Naive thymus-derived CD4-positive, alpha-beta T cell (primary cell): ENCODE measurements around the gene MTHFD1. TPM values are rescaled to one million over a fixed set of nuclear protein-coding genes. Genes with fewer than 3 reads are reported as not detected.

ENCODE experiments used
- ATAC-seq: fragments of 150-1000 bp; cut with Tn5 transposase; 2 replicates; pipeline ENCODE4 v1.10.0; 2021; ENCODE audit warnings: mild to moderate bottlenecking, moderate library complexity
- CTCF ChIA-PET: fragments of 350-600 bp; sonication (Branson Sonifier 250); formaldehyde crosslinking; loops from one replicate; lab custom pipeline; 2021; ENCODE audit warnings: antibody characterized with exemption; lab: Charles Lee
- POLR2A ChIA-PET: fragments of 350-600 bp; sonication (Branson Sonifier 250); formaldehyde crosslinking; loops from one replicate; lab custom pipeline; 2021; ENCODE audit warnings: antibody characterized with exemption, inconsistent platforms; lab: Charles Lee
- DNase-seq, 9 donors: peaks; one replicate each; pipeline versions ENCODE4 v3.0.0 to v3.0.0-alpha.2; 2020 to 2022; ENCODE audit warnings: mixed read lengths in 1 of 9
- H3K27ac ChIP-seq: one replicate; pipeline ENCODE4 v1.7.0; 2013; ENCODE audit warnings: mild to moderate bottlenecking, low read depth, low read length, moderate library complexity
- H3K27me3 ChIP-seq, 2 donors: one replicate each; pipeline ENCODE4 v1.7.0; 2013; ENCODE audit warnings: low read length in 2 of 2, mild to moderate bottlenecking in 2 of 2, moderate library complexity in 2 of 2; ENCODE audit not compliant: control insufficient read depth in 2 of 2, insufficient read depth in 2 of 2
- H3K36me3 ChIP-seq, 3 experiments: 1 replicate in 2 of 3; 2 replicates in 1 of 3; pipeline ENCODE4 v1.7.0; 2013; ENCODE audit warnings: low read length in 3 of 3, mild to moderate bottlenecking in 3 of 3, moderate library complexity in 1 of 3; ENCODE audit not compliant: insufficient read depth in 3 of 3, control insufficient read depth in 2 of 3
- H3K4me1 ChIP-seq, 2 donors: one replicate each; pipeline ENCODE4 v1.7.0; 2013; ENCODE audit warnings: low read length in 2 of 2, mild to moderate bottlenecking in 2 of 2, moderate library complexity in 1 of 2; ENCODE audit not compliant: control insufficient read depth in 2 of 2, insufficient read depth in 2 of 2
- H3K4me3 ChIP-seq: 2 replicates; pipeline ENCODE4 v1.7.0; 2013; ENCODE audit warnings: mild to moderate bottlenecking, low read length
- H3K9me3 ChIP-seq, 3 experiments: 1 replicate in 2 of 3; 2 replicates in 1 of 3; pipeline ENCODE4 v1.7.0; 2013; ENCODE audit warnings: low read length in 3 of 3; ENCODE audit not compliant: control insufficient read depth in 2 of 3
- H3K27ac Mint-ChIP-seq, 9 donors: one replicate each; pipeline ENCODE4 v1.8.0; 2020 to 2022; ENCODE audit warnings: mixed read lengths in 9 of 9, mild to moderate bottlenecking in 8 of 9, moderate library complexity in 5 of 9, inconsistent platforms in 2 of 9
- H3K27me3 Mint-ChIP-seq, 5 donors: one replicate each; pipeline ENCODE4 v1.8.0; 2021 to 2022; ENCODE audit warnings: mixed read lengths in 5 of 5, mild to moderate bottlenecking in 1 of 5
- H3K36me3 Mint-ChIP-seq, 5 donors: one replicate each; pipeline ENCODE4 v1.8.0; 2020 to 2022; ENCODE audit warnings: mixed read lengths in 5 of 5, mild to moderate bottlenecking in 3 of 5, inconsistent platforms in 1 of 5
- H3K4me1 Mint-ChIP-seq, 7 donors: one replicate each; pipeline ENCODE4 v1.8.0; 2020 to 2022; ENCODE audit warnings: mixed read lengths in 7 of 7, mild to moderate bottlenecking in 3 of 7, inconsistent platforms in 1 of 7
- H3K4me3 Mint-ChIP-seq, 10 donors: one replicate each; pipeline ENCODE4 v1.8.0; 2020 to 2022; ENCODE audit warnings: mild to moderate bottlenecking in 10 of 10, mixed read lengths in 10 of 10, moderate library complexity in 6 of 10, inconsistent platforms in 2 of 10
- H3K9me3 Mint-ChIP-seq, 11 donors: one replicate each; pipeline ENCODE4 v1.8.0; 2020 to 2022; ENCODE audit warnings: mixed read lengths in 11 of 11, mild to moderate bottlenecking in 4 of 11, inconsistent platforms in 1 of 11, moderate library complexity in 1 of 11
- intact Hi-C, 2 donors: fragments of 100-400 bp; cut with micrococcal nuclease; formaldehyde crosslinking; loops; one replicate each; pipeline ENCODE4 v1.15.1; 2023
- polyA plus RNA-seq, 2 donors: library from polyadenylated mRNA; unstranded; fragments of 300-500 nt; fragmentation: Illumina TruSeq; gene quantifications; one replicate each; pipeline ENCODE4 v1.2.3, GENCODE V29; 2021
- total RNA-seq, 6 experiments: library from RNA in 5 of 6; stranded (reverse) in 5 of 6; gene quantifications; 1 replicate in 5 of 6; 2 replicates in 1 of 6; pipeline ENCODE4 v1.2.3 and lab custom pipeline; 2021 to 2026

The MTHFD1 gene
- total and polyA plus RNA-seq, 7 experiments from 2014 or later: 28.0 to 189 (median 30.9) TPM

DNA sequence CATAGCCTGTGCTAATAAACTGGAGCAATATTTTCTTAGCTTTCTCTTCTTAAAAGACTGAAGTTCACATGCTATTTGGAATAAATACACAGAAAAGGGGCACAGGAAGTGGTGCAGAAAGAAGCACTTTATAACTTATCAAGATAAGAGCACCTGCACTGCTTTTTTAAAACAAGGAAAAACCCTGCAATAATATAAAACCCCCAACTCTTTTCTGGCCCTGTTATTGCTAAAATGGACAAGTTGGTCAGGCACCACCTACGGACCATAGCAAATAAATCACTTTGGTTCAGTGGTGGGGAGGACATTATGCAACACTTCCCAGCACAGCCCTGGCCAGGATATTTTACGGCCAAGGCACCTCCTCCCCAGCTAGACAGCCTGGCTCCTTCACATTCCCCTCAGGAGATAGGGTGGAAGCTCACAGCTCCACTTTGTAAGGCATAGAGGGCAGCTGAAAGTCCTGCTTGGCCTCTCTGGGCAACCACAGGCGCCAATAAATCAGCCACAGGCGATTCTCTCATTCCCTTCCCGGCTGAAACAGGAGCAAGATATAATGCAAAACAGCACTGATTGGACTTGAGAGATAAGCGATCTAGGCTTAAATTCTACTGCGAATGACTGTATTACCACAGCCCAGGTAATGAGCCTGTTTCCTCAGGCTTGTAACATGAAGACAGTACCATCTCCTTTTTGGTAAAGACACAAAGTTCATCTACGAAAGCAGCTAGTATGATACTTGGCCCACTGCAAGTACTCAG, 113.4 kb downstream of the MTHFD1 start:
- peak in 7 of 9 donors; percentile 28 to 57 (median 50) for DNase-seq
- ATAC-seq: no peak
- H3K4me3 Mint-ChIP-seq: peak overlapping the region; percentile 88 to 100 (median 98)
- H3K9me3 Mint-ChIP-seq: peaks cover 0 to 6% (median 0%) of the 10 kb centered on the region in 11 donors
- peaks cover 0 to 3% (median 0%) of the 10 kb centered on the region in 5 donors for H3K27me3 Mint-ChIP-seq
- intact Hi-C loops: loop anchor here (1.0 to 5.0 kb wide), 4 partner anchors 34 to 637 kb away; partner anchors contain the start of gene AKAP5 (in 1 of the 2)
- Histone ChIP-seq H3K4me3 (peak overlapping the region; percentile 88), H3K27me3 (no peaks in the 10 kb centered on the region), H3K27ac (peak overlapping the region; percentile 99), H3K36me3 (peaks cover 0 to 8% (median 0%) of the 10 kb centered on the region in 3 experiments), H3K9me3 (no peaks in the 10 kb centered on the region), H3K4me1 (peaks cover 35 to 38% of the 10 kb centered on the region in 2 donors)
- ChIA-PET CTCF (interaction anchor here (0.8 to 2.8 kb wide), 6 partner anchors 10 to 485 kb away, joined by 3 to 12 read pairs (median 5); partner anchors contain the start of gene FNTB), POLR2A (interaction anchor here (0.6 to 6.5 kb wide), 14 partner anchors 10 to 635 kb away, joined by 3 to 157 read pairs (median 4); partner anchors contain the start of gene HSPA2)
- peaks cover 0 to 32% (median 9%) of the 10 kb centered on the region in 5 donors for H3K36me3 Mint-ChIP-seq
- H3K4me1 Mint-ChIP-seq: peaks cover 38 to 66% (median 51%) of the 10 kb centered on the region in 7 donors
- peak overlapping the region; percentile 96 to 100 (median 99) for H3K27ac Mint-ChIP-seq

DNA sequence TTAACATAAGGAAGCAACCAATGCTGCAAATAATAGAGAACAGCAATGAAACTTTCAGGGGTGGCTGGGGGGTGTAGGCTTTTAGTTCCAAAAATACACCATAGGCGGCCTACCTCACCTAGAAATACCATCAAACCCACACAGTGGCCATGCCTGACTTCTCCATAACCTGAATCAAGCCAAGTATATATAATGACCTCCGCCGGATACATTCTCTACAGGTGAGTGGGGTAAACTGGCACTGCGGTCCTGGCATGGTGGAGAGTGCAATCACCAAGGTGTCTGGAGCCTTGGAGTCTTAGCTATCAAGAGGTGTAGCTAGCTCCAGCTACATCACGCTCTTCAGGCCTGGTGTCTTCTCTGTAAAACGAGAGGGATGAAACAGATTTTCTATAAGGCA, 114.3 kb downstream of the MTHFD1 start:
- CTCF ChIA-PET: interaction anchor here (0.7 to 2.8 kb wide), 4 partner anchors 9 to 135 kb away, joined by 3 to 12 read pairs (median 6); no protein-coding TSS in a partner anchor
- Mint-ChIP-seq H3K27ac (peak overlapping the region; percentile 96 to 100 (median 99)), H3K27me3 (peaks cover 0 to 3% (median 0%) of the 10 kb centered on the region in 5 donors), H3K4me3 (peak overlapping the region; percentile 88 to 100 (median 98)), H3K9me3 (peaks cover 0 to 6% (median 0%) of the 10 kb centered on the region in 11 donors), H3K4me1 (peaks cover 38 to 66% (median 51%) of the 10 kb centered on the region in 7 donors), H3K36me3 (peaks cover 0 to 35% (median 5%) of the 10 kb centered on the region in 5 donors)
- intact Hi-C loops: loop anchor here in 1 of 2 donors (2.0 to 5.0 kb wide), 3 partner anchors 35 to 638 kb away; partner anchors contain the start of gene AKAP5
- H3K9me3 ChIP-seq: no peaks in the 10 kb centered on the region
- peak overlapping the region; percentile 99 for H3K27ac ChIP-seq
- DNase-seq (peak in 6 of 9 donors; percentile 21 to 30 (median 27)), ATAC-seq (no peak)
- H3K27me3 ChIP-seq: no peaks in the 10 kb centered on the region
- peak overlapping the region; percentile 88 for H3K4me3 ChIP-seq
- peaks cover 37 to 38% of the 10 kb centered on the region in 2 donors for H3K4me1 ChIP-seq
- peaks cover 0 to 8% (median 0%) of the 10 kb centered on the region in 3 experiments for H3K36me3 ChIP-seq
- POLR2A ChIA-PET: interaction anchor here (0.8 to 6.5 kb wide), 15 partner anchors 9 to 596 kb away, joined by 3 to 157 read pairs (median 4); partner anchors contain the start of gene HSPA2

DNA sequence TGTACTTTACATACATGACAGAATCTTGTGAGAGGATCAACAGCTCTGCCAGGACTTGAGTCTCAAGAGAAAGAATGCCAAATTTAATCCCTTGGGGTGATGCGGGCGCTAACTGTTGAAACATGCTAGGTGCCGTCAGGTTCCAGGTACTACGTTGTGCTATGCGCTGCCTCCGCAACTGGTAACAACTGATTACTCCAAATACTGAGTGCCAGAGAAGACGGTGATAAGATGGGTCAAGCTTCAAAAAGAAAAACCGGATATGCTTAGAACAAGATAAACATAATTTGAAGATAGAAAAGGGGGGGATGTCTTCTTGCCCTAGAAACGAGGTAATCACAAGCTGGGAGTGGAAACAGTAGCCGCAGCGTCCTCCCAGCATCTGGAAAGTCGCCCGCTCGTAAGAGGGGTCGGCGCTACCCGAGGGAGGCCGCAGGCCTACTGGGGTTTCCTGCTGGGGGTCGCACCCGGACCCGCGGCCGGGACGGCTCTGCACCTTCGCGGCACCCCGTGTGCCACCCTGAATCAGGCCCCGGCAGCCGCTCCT, 114.8 kb downstream of the MTHFD1 start:
- ATAC-seq: no peak
- H3K27me3 Mint-ChIP-seq: peaks cover 0 to 3% (median 0%) of the 10 kb centered on the region in 5 donors
- DNase-seq: peak in 1 of 9 donors; percentile 44
- H3K27ac Mint-ChIP-seq: peak overlapping the region; percentile 96 to 100 (median 99)
- ChIA-PET POLR2A (interaction anchor here (0.6 to 6.5 kb wide), 18 partner anchors 9 to 959 kb away, joined by 3 to 157 read pairs (median 3); partner anchors contain the start of genes HSPA2, PPP2R5E and SGPP1), CTCF (interaction anchor here (0.7 to 2.8 kb wide), 4 partner anchors 8 to 159 kb away, joined by 3 to 12 read pairs (median 4); no protein-coding TSS in a partner anchor)
- Histone ChIP-seq H3K27ac (peak overlapping the region; percentile 99), H3K4me3 (peak overlapping the region; percentile 88), H3K36me3 (peaks cover 0 to 8% (median 0%) of the 10 kb centered on the region in 3 experiments), H3K27me3 (no peaks in the 10 kb centered on the region), H3K9me3 (no peaks in the 10 kb centered on the region), H3K4me1 (peaks cover 37 to 43% of the 10 kb centered on the region in 2 donors)
- peaks cover 0 to 6% (median 0%) of the 10 kb centered on the region in 11 donors for H3K9me3 Mint-ChIP-seq
- H3K4me3 Mint-ChIP-seq: peak overlapping the region; percentile 88 to 100 (median 98)
- H3K4me1 Mint-ChIP-seq: peaks cover 38 to 66% (median 51%) of the 10 kb centered on the region in 7 donors
- intact Hi-C loops: loop anchor here (1.0 to 5.0 kb wide), 12 partner anchors 8 to 862 kb away; partner anchors contain the start of genes HSPA2 (in 2 of the 2), MTHFD1 (in 2 of the 2), AKAP5 (in 1 of the 2) and CHURC1 (in 1 of the 2)
- peaks cover 0 to 36% (median 1%) of the 10 kb centered on the region in 5 donors for H3K36me3 Mint-ChIP-seq

DNA sequence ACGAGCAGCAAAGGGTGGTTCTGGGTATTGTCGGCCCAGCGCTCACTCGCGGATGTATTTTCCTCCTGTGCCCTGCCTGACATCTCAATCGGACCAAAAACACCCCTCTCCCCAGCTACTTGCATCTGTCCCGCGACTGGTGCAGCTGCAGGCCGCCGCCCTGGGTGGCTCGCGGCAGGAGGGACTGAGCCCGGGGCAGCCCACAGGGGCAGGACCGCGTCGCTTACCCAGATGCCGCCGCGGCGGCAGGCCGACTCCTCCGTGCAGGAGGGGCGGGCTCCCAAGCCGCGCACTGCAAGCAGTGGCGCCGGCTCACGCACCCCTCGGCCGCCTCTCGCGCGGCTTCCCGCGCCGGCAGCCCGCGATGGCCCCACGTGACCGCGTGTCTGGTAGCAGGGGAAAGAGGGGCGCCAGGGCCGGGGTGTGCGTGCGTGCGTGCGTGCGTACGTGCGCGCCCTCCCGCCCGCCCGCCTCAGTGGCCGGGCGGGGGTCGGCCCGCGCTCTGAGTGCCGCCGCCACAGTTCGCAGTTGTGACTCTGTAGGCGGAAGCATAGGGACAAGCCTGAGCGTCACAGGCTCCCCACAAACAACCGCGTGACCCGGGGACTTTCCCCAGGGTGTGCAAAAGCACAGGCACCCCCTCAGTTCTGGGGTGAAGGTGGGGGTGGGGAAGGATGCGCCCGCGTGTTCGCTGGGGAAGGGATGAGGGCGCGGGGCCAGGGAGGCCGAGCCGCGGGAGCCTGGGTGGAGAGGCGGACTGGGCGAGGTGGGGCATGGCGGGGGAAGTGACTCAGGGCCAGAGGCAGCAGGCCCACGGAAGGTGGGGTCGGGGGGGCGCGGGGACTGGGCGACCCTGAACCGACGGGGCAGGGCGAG, 115.5 kb downstream of the MTHFD1 start, which contains the start of gene ZBTB25:
Gene ZBTB25 (minus strand): TSS at position 405 of the 876 bp plus-strand sequence. CDS start 13,305 bp downstream, outside the sequence.
- Mint-ChIP-seq H3K4me1 (peaks cover 43 to 70% (median 55%) of the 10 kb centered on the region in 7 donors), H3K27ac (peak within 1 kb of the TSS; percentile 96 to 100 (median 100)), H3K27me3 (peaks cover 0 to 3% (median 0%) of the 10 kb centered on the region in 5 donors), H3K4me3 (peak within 1 kb of the TSS; percentile 88 to 100 (median 98)), H3K9me3 (peaks cover 0 to 6% (median 0%) of the 10 kb centered on the region in 11 donors), H3K36me3 (peaks cover 0 to 39% (median 0%) of the 10 kb centered on the region in 5 donors)
- Histone ChIP-seq H3K27me3 (no peaks in the 10 kb centered on the region), H3K4me1 (peaks cover 40 to 49% of the 10 kb centered on the region in 2 donors), H3K36me3 (peaks cover 0 to 8% (median 0%) of the 10 kb centered on the region in 3 experiments), H3K4me3 (peak within 1 kb of the TSS; percentile 88), H3K9me3 (no peaks in the 10 kb centered on the region), H3K27ac (peak within 1 kb of the TSS; percentile 99)
- intact Hi-C loops: loop anchor here (1.0 to 5.0 kb wide), 15 partner anchors 8 to 1343 kb away; partner anchors contain the start of genes CHURC1 (in 2 of the 2), HSPA2 (in 2 of the 2), MTHFD1 (in 2 of the 2) and AKAP5 (in 1 of the 2)
- CTCF ChIA-PET: interaction anchor here (1.0 to 2.8 kb wide), 3 partner anchors 20 to 159 kb away, joined by 3 to 12 read pairs (median 3); no protein-coding TSS in a partner anchor
- ATAC-seq: peak; percentile 81
- peak; percentile 88 to 100 (median 98) for DNase-seq
- POLR2A ChIA-PET: interaction anchor here (0.6 to 6.5 kb wide), 24 partner anchors 8 to 960 kb away, joined by 3 to 157 read pairs (median 6); partner anchors contain the start of genes AKAP5, HSPA2, MTHFD1 and PPP2R5E
